Panc1 (cell line): ENCODE measurements around the gene SERGEF.

Experiments
- POLR2AphosphoS5 ChIP-seq: IDR thresholded peaks from 2 replicates; pipeline ENCODE4 v1.6.1; 2012; ENCODE audit warnings: mild to moderate bottlenecking, low read depth, low read length, moderate library complexity
- SIN3A ChIP-seq: IDR thresholded peaks from 2 replicates; pipeline ENCODE4 v1.6.1; 2012; ENCODE audit warnings: low read depth, mild to moderate bottlenecking, low read length, moderate library complexity, borderline replicate concordance; ENCODE audit not compliant: insufficient read depth
- TF ChIP-seq, protein P1 (sequence below): fragments of 450-650 bp; IDR thresholded peaks from 2 replicates; pipeline ENCODE4 v1.5.1; 2017; ENCODE audit warnings: mild to moderate bottlenecking

DNA sequence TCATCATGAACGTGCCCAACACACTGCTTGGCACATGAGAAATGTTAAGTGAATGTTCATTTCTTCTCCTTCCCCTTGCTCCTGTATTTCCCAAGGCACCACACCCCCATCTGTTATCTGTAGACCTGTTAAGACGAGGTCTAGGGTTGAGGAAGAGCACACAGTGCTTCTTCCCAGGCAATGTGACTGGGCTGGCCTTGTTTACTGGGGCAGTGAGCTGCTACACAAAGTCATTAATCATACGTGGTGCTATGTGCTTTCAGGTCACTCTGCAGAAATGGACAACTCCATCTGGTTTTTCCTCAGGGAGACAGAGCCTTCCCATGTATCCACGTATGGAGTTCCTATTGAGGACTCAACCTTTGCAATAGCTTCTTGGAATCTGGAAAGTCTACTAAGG is 159.6 kb downstream of the SERGEF start:
- TF ChIP-seq, protein P1, sequence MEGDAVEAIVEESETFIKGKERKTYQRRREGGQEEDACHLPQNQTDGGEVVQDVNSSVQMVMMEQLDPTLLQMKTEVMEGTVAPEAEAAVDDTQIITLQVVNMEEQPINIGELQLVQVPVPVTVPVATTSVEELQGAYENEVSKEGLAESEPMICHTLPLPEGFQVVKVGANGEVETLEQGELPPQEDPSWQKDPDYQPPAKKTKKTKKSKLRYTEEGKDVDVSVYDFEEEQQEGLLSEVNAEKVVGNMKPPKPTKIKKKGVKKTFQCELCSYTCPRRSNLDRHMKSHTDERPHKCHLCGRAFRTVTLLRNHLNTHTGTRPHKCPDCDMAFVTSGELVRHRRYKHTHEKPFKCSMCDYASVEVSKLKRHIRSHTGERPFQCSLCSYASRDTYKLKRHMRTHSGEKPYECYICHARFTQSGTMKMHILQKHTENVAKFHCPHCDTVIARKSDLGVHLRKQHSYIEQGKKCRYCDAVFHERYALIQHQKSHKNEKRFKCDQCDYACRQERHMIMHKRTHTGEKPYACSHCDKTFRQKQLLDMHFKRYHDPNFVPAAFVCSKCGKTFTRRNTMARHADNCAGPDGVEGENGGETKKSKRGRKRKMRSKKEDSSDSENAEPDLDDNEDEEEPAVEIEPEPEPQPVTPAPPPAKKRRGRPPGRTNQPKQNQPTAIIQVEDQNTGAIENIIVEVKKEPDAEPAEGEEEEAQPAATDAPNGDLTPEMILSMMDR: no peak
- TF ChIP-seq POLR2AphosphoS5: no peak
- no peak for TF ChIP-seq SIN3A
